H9 (cell line): ENCODE results near the gene CCDC149. TPM values are rescaled to one million over a fixed set of nuclear protein-coding genes. Genes with fewer than 3 reads are reported as not detected.
A peak's percentile ranks its signal among the peaks of the same experiment; 100 is the strongest.

ENCODE experiments used
- DNase-seq: peaks from one replicate; pipeline ENCODE4 v3.0.0-alpha.2; 2017
- H2AFZ ChIP-seq: one replicate; pipeline ENCODE4 v1.6.1; 2013; ENCODE audit warnings: mild to moderate bottlenecking, low read length, control low read depth, moderate library complexity
- H2AK5ac ChIP-seq: 2 replicates; pipeline ENCODE4 v1.6.1; 2013; ENCODE audit warnings: low read length, control low read depth, mixed read lengths; ENCODE audit not compliant: insufficient read length
- H2BK120ac ChIP-seq: one replicate; pipeline ENCODE4 v1.6.1; 2013; ENCODE audit warnings: low read depth, mild to moderate bottlenecking, low read length, control low read depth, inconsistent platforms; ENCODE audit not compliant: poor library complexity, severe bottlenecking
- H2BK12ac ChIP-seq: 2 replicates; pipeline ENCODE4 v1.6.1; 2013; ENCODE audit warnings: low read length, control low read depth, mixed read lengths, low read depth; ENCODE audit not compliant: insufficient read length
- H2BK15ac ChIP-seq: 2 replicates; pipeline ENCODE4 v1.6.1; 2013; ENCODE audit warnings: low read depth, low read length, control low read depth
- H2BK20ac ChIP-seq: one replicate; pipeline ENCODE4 v1.6.1; 2013; ENCODE audit warnings: low read depth, mild to moderate bottlenecking, low read length, control low read depth, inconsistent platforms; ENCODE audit not compliant: poor library complexity, severe bottlenecking
- H2BK5ac ChIP-seq: 2 replicates; pipeline ENCODE4 v1.6.1; 2013; ENCODE audit warnings: low read length, control low read depth, mixed read lengths; ENCODE audit not compliant: insufficient read length
- H3K14ac ChIP-seq: 2 replicates; pipeline ENCODE4 v1.6.1; 2013; ENCODE audit warnings: low read length, control low read depth; ENCODE audit not compliant: insufficient read depth
- H3K18ac ChIP-seq: 2 replicates; pipeline ENCODE4 v1.6.1; 2013; ENCODE audit warnings: low read depth, mild to moderate bottlenecking, mixed read lengths, low read length, control low read depth; ENCODE audit not compliant: insufficient read length
- H3K23ac ChIP-seq: 2 replicates; pipeline ENCODE4 v1.6.1; 2013; ENCODE audit warnings: low read length, control low read depth, mixed read lengths, low read depth; ENCODE audit not compliant: insufficient read length
- H3K23me2 ChIP-seq: 2 replicates; pipeline ENCODE4 v1.6.1; 2013; ENCODE audit warnings: low read depth, mild to moderate bottlenecking, mixed read lengths, low read length, control low read depth; ENCODE audit not compliant: insufficient read length, poor library complexity, severe bottlenecking
- H3K27ac ChIP-seq: 2 replicates; pipeline ENCODE4 v1.5.1; 2013; ENCODE audit warnings: low read length, control low read depth, mixed read lengths, low read depth; ENCODE audit not compliant: insufficient read length
- H3K27me3 ChIP-seq: 2 replicates; pipeline ENCODE4 v1.6.1; 2013; ENCODE audit warnings: low read length, control low read depth, inconsistent platforms; ENCODE audit not compliant: insufficient read depth
- H3K4ac ChIP-seq: 2 replicates; pipeline ENCODE4 v1.6.1; 2013; ENCODE audit warnings: low read depth, mild to moderate bottlenecking, control low read depth, inconsistent platforms, low read length, moderate library complexity
- H3K4me1 ChIP-seq: 2 replicates; pipeline ENCODE4 v1.6.1; 2013; ENCODE audit warnings: low read length, control low read depth, inconsistent platforms; ENCODE audit not compliant: insufficient read depth
- H3K4me2 ChIP-seq: 2 replicates; pipeline ENCODE4 v1.6.1; 2013; ENCODE audit warnings: low read length, control low read depth, mixed read lengths; ENCODE audit not compliant: insufficient read length, insufficient read depth
- H3K56ac ChIP-seq: 2 replicates; pipeline ENCODE4 v1.6.1; 2013; ENCODE audit warnings: low read depth, mild to moderate bottlenecking, mixed read lengths, low read length, control low read depth; ENCODE audit not compliant: insufficient read length
- H3K79me1 ChIP-seq: 2 replicates; pipeline ENCODE4 v1.6.1; 2013; ENCODE audit warnings: low read depth, mild to moderate bottlenecking, moderate library complexity, low read length, control low read depth, inconsistent platforms; ENCODE audit not compliant: insufficient read depth, poor library complexity, severe bottlenecking
- H3K79me2 ChIP-seq: 2 replicates; pipeline ENCODE4 v1.6.1; 2013; ENCODE audit warnings: low read length, control low read depth, inconsistent platforms; ENCODE audit not compliant: insufficient read depth
- H3K9ac ChIP-seq: 2 replicates; pipeline ENCODE4 v1.6.1; 2013; ENCODE audit warnings: low read length, control low read depth, mixed read lengths; ENCODE audit not compliant: insufficient read length; ENCODE audit errors: extremely low read depth
- H3K9me3 ChIP-seq: one replicate; pipeline ENCODE4 v1.6.1; 2013; ENCODE audit warnings: low read depth, low read length, inconsistent platforms; ENCODE audit not compliant: control insufficient read depth
- H3T11ph ChIP-seq: one replicate; pipeline ENCODE4 v1.6.1; 2013; ENCODE audit warnings: mild to moderate bottlenecking, low read length, control low read depth, inconsistent platforms
- H4K20me1 ChIP-seq: one replicate; pipeline ENCODE4 v1.6.1; 2013; ENCODE audit not compliant: control insufficient read depth, insufficient read length, insufficient read depth
- H4K5ac ChIP-seq: 2 replicates; pipeline ENCODE4 v1.6.1; 2013; ENCODE audit warnings: low read depth, mild to moderate bottlenecking, mixed read lengths, low read length, control low read depth; ENCODE audit not compliant: insufficient read length
- H4K8ac ChIP-seq: replicated peaks from 2 replicates; pipeline ENCODE4 v1.6.1; 2013; ENCODE audit warnings: low read length, control low read depth, mixed read lengths, low read depth; ENCODE audit not compliant: insufficient read length
- H4K91ac ChIP-seq: 2 replicates; pipeline ENCODE4 v1.6.1; 2013; ENCODE audit warnings: low read depth, mild to moderate bottlenecking, moderate library complexity, mixed read lengths, low read length, control low read depth; ENCODE audit not compliant: insufficient read length
- H3K27ac Mint-ChIP-seq, 3 experiments: 2 replicates in 2 of 3; 3 replicates in 1 of 3; pipeline ENCODE4 v1.8.0; 2020 to 2021; ENCODE audit warnings: mixed read lengths in 3 of 3, mild to moderate bottlenecking in 1 of 3, moderate library complexity in 1 of 3
- H3K27me3 Mint-ChIP-seq: 2 replicates; pipeline ENCODE4 v1.8.0; 2021; ENCODE audit warnings: low read depth, mild to moderate bottlenecking, moderate library complexity, mixed read lengths
- H3K36me3 Mint-ChIP-seq, 3 experiments: 2 replicates in 2 of 3; 3 replicates in 1 of 3; pipeline ENCODE4 v1.8.0; 2020 to 2021; ENCODE audit warnings: low read depth in 3 of 3, mixed read lengths in 3 of 3; ENCODE audit not compliant: insufficient read depth in 1 of 3
- H3K4me1 Mint-ChIP-seq, 2 experiments: 2 replicates each; pipeline ENCODE4 v1.8.0; 2020; ENCODE audit warnings: mixed read lengths in 2 of 2
- H3K4me3 Mint-ChIP-seq, 2 experiments: 2 replicates in 1 of 2; 3 replicates in 1 of 2; pipeline ENCODE4 v1.8.0; 2020 to 2021; ENCODE audit warnings: mild to moderate bottlenecking in 2 of 2, mixed read lengths in 2 of 2, moderate library complexity in 1 of 2
- H3K9me3 Mint-ChIP-seq, 2 experiments: 2 replicates in 1 of 2; 3 replicates in 1 of 2; pipeline ENCODE4 v1.8.0; 2020; ENCODE audit warnings: mild to moderate bottlenecking in 2 of 2, mixed read lengths in 2 of 2, moderate library complexity in 1 of 2
- WGBS: extraction: QIAGEN DNeasy Blood & Tissue Kit; methylation state at CpG from one replicate; pipeline ENCODE4 v1.1.7; 2013; ENCODE audit warnings: missing lambda C conversion rate, low lambda C conversion rate, mixed read lengths; ENCODE audit not compliant: insufficient read length; ENCODE audit errors: extremely low coverage; 5-methylcytosine and 5-hydroxymethylcytosine counted together
- long read RNA-seq: library from polyadenylated mRNA; unstranded; transcript quantifications from one replicate; pipeline ENCODE4 v2.0.0, GENCODE V29; 2020
- total RNA-seq: library from RNA; stranded (reverse); gene quantifications from 2 replicates; pipeline ENCODE4 v1.2.1, GENCODE V29; 2021
- TF ChIP-seq, protein P1 (sequence below): fragments of 200-600 bp; sonication (generic); conservative IDR thresholded peaks from 3 replicates; pipeline ENCODE4 v1.8.0; 2021; ENCODE audit warnings: antibody characterized with exemption, mild to moderate bottlenecking

Gene CCDC149
- 4.5 and 5.0 TPM in 2 replicates for total RNA-seq
- long read RNA-seq, partial matches to known transcripts, result 0 of 3 reads
- long read RNA-seq, other reads (novel, unspliced or antisense), result 3 of 3 reads

DNA sequence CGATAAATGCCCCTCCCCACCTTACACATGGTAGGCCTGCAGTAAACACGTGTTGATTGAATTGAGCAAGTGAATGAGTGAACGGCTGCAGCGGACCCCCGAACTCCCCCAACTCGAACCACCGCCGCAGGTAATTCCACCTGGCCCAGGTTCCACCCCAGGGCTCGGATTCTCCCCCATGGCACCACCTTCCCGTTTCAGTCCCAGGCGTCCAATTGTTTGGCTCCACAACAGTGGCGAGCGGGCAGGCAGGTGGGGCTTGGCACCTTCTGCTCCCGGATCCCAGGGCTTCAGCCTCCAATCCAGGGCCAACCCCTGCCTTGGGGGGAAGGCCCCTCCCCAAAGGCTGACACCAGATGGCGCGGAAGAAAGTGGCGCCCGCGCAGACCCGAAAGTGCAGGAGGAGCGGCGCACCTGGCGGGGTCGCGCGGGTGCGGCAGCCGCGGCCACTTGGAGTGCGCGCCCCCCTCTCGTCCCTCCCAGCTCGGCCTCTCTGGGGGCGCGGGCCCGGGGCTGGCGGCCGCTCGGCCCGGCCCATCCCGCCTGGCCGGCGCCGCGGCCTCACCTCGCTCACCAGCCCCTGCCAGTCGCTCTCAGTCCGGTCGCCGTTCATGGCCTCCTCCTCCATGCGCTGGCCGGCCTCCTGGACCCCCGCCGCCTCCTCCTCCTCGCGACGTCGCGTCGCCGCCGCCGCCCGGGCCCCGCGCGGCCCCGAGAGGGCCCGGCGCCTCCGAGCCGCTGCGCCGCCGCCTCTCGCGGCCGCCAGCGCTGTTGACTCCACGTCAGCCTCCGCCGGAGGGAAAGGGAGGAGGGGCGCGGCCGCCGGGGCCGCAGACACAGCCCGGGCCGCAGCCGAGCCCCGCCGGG lies at the start of gene CCDC149:
CCDC149 (minus strand) TSS at position 791 of the 867 bp plus-strand sequence; CDS start at position 613, 178 bp downstream.
- Histone ChIP-seq H2AK5ac (no peak within 1 kb of the TSS), H3T11ph (no peak within 1 kb of the TSS), H3K27me3 (no peaks in the 10 kb centered on the region; the same call in 1 of the 2 replicates), H2BK12ac (no peak within 1 kb of the TSS), H2AFZ (no peak within 1 kb of the TSS), H3K23ac (no peak within 1 kb of the TSS), H3K27ac (no peak within 1 kb of the TSS), H3K4me1 (peaks cover 4% of the 10 kb centered on the region; the same call in 1 of the 2 replicates), H3K9me3 (no peaks in the 10 kb centered on the region), H4K8ac (no peak within 1 kb of the TSS), H3K23me2 (no peaks in the 10 kb centered on the region), H2BK5ac (no peak within 1 kb of the TSS), H2BK120ac (no peak within 1 kb of the TSS), H3K4me2 (peak within 1 kb of the TSS; percentile 13), H3K79me2 (no peaks in the 10 kb centered on the region), H4K5ac (no peak within 1 kb of the TSS), H3K9ac (no peak within 1 kb of the TSS), H2BK15ac (no peak within 1 kb of the TSS), H3K56ac (no peak within 1 kb of the TSS), H4K91ac (no peak within 1 kb of the TSS), H3K18ac (peak within 1 kb of the TSS; percentile 73), H4K20me1 (no peaks in the 10 kb centered on the region), H3K79me1 (no peaks in the 10 kb centered on the region), H3K14ac (peak within 1 kb of the TSS; percentile 72), H2BK20ac (no peak within 1 kb of the TSS), H3K4ac (no peak within 1 kb of the TSS)
- peak within 1 kb of the TSS in 2 of 3 experiments; percentile 89; a peak in 4 of 7 replicates for H3K27ac Mint-ChIP-seq
- peak; percentile 86 for DNase-seq
- no CpG with 5 or more reads among the region's 92 CpGs for WGBS
- H3K36me3 Mint-ChIP-seq, result peaks cover 29 to 44% (median 30%) of the 10 kb centered on the region in 3 experiments
- peak within 1 kb of the TSS; percentile 72 to 77 for H3K4me3 Mint-ChIP-seq
- peaks cover 33% of the 10 kb centered on the region for H3K27me3 Mint-ChIP-seq
- H3K4me1 Mint-ChIP-seq, result peaks cover 25 to 28% of the 10 kb centered on the region in 2 experiments
- TF ChIP-seq, protein P1, sequence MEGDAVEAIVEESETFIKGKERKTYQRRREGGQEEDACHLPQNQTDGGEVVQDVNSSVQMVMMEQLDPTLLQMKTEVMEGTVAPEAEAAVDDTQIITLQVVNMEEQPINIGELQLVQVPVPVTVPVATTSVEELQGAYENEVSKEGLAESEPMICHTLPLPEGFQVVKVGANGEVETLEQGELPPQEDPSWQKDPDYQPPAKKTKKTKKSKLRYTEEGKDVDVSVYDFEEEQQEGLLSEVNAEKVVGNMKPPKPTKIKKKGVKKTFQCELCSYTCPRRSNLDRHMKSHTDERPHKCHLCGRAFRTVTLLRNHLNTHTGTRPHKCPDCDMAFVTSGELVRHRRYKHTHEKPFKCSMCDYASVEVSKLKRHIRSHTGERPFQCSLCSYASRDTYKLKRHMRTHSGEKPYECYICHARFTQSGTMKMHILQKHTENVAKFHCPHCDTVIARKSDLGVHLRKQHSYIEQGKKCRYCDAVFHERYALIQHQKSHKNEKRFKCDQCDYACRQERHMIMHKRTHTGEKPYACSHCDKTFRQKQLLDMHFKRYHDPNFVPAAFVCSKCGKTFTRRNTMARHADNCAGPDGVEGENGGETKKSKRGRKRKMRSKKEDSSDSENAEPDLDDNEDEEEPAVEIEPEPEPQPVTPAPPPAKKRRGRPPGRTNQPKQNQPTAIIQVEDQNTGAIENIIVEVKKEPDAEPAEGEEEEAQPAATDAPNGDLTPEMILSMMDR, result peak; percentile 23; the same call in 1 of the 3 replicates
- H3K9me3 Mint-ChIP-seq, result peaks cover 26 to 39% of the 10 kb centered on the region in 2 experiments
